GM23248 (cell line): Measurements from ENCODE around the gene PRR33. TPM values are rescaled to one million over a fixed set of nuclear protein-coding genes. Genes with fewer than 3 reads are reported as not detected.

Source experiments
- DNase-seq: peaks from one replicate; pipeline ENCODE4 v3.0.0-alpha.2; 2015
- H2AFZ ChIP-seq: fragments of 200-600 bp; sonication (generic); 2 replicates; pipeline ENCODE4 v1.6.1; 2016; ENCODE audit warnings: antibody characterized with exemption
- H3F3A ChIP-seq: fragments of 200-600 bp; sonication (generic); 2 replicates; pipeline ENCODE4 v1.6.1; 2016; ENCODE audit warnings: mild to moderate bottlenecking, antibody characterized with exemption, mixed run types; ENCODE audit not compliant: insufficient read depth
- H3K27ac ChIP-seq: fragments of 200-600 bp; sonication (generic); 2 replicates; pipeline ENCODE4 v1.5.1; 2016; ENCODE audit warnings: mild to moderate bottlenecking
- H3K27me3 ChIP-seq: fragments of 200-600 bp; sonication (generic); replicated peaks from 2 replicates; pipeline ENCODE4 v1.6.1; 2016; ENCODE audit warnings: mild to moderate bottlenecking; ENCODE audit not compliant: insufficient read depth
- H3K36me3 ChIP-seq: fragments of 200-600 bp; sonication (generic); 2 replicates; pipeline ENCODE4 v1.6.1; 2016; ENCODE audit warnings: low read depth, mild to moderate bottlenecking
- H3K4me1 ChIP-seq: fragments of 200-600 bp; sonication (generic); 2 replicates; pipeline ENCODE4 v1.6.1; 2016; ENCODE audit warnings: mild to moderate bottlenecking; ENCODE audit not compliant: insufficient read depth
- H3K4me2 ChIP-seq: fragments of 200-600 bp; sonication (generic); one replicate; pipeline ENCODE4 v1.6.1; 2016; ENCODE audit warnings: mild to moderate bottlenecking; ENCODE audit not compliant: unreplicated experiment
- H3K4me3 ChIP-seq: fragments of 200-600 bp; sonication (generic); 2 replicates; pipeline ENCODE4 v1.5.1; 2016; ENCODE audit warnings: mild to moderate bottlenecking
- H3K79me2 ChIP-seq: fragments of 200-600 bp; sonication (generic); 2 replicates; pipeline ENCODE4 v1.6.1; 2016; ENCODE audit warnings: mild to moderate bottlenecking; ENCODE audit not compliant: insufficient read depth
- H3K9ac ChIP-seq: fragments of 200-600 bp; sonication (generic); 2 replicates; pipeline ENCODE4 v1.6.1; 2016; ENCODE audit warnings: mild to moderate bottlenecking
- H3K9me2 ChIP-seq: fragments of 200-600 bp; sonication (generic); 2 replicates; pipeline ENCODE4 v1.6.1; 2016; ENCODE audit warnings: mixed run types, mild to moderate bottlenecking, moderate library complexity; ENCODE audit not compliant: insufficient read depth
- H3K9me3 ChIP-seq: fragments of 200-600 bp; sonication (generic); one replicate; pipeline ENCODE4 v1.6.1; 2017; ENCODE audit warnings: low read depth
- H4K20me1 ChIP-seq: fragments of 200-600 bp; sonication (generic); 2 replicates; pipeline ENCODE4 v1.6.0; 2016; ENCODE audit not compliant: insufficient read depth
- EZH2 ChIP-seq: fragments of 200-600 bp; sonication (generic); IDR thresholded peaks from 2 replicates; pipeline ENCODE4 v1.6.1; 2018; ENCODE audit warnings: antibody characterized with exemption, mild to moderate bottlenecking; ENCODE audit not compliant: insufficient read depth, poor library complexity, severe bottlenecking
- EZH2phosphoT487 ChIP-seq: fragments of 200-600 bp; sonication (generic); IDR thresholded peaks from 2 replicates; pipeline ENCODE4 v1.6.1; 2018; ENCODE audit warnings: antibody characterized with exemption, moderate library complexity, mild to moderate bottlenecking, low read depth; ENCODE audit not compliant: insufficient read depth
- WGBS, 2 experiments: methylation state at CpG; one replicate each; pipeline ENCODE4 v1.1.6; 2015 to 2017; ENCODE audit warnings: low lambda C conversion rate in 2 of 2, low coverage in 1 of 2; ENCODE audit errors: missing lambda C conversion rate in 2 of 2; 5-methylcytosine and 5-hydroxymethylcytosine counted together
- in situ Hi-C: fragments of 300-500 bp; cut with MboI; formaldehyde crosslinking; loops from 2 replicates; pipeline ENCODE4 v1.15.0; 2020
- polyA plus RNA-seq: library from polyadenylated mRNA; unstranded; fragments of >200 nt; fragmentation: Nextera tagmentation; extraction: Ambion mirVana; gene quantifications from 2 replicates; pipeline ENCODE4 v1.2.1, GENCODE V29; 2016
- total RNA-seq: library from RNA; depleted of rRNA; stranded (reverse); fragments of >200 nt; shearing (Covaris generic); gene quantifications from 2 replicates; pipeline ENCODE4 v1.2.3, GENCODE V29; 2014

Gene PRR33
- total and polyA plus RNA-seq, 2 experiments from 2014 or later: not detected

DNA sequence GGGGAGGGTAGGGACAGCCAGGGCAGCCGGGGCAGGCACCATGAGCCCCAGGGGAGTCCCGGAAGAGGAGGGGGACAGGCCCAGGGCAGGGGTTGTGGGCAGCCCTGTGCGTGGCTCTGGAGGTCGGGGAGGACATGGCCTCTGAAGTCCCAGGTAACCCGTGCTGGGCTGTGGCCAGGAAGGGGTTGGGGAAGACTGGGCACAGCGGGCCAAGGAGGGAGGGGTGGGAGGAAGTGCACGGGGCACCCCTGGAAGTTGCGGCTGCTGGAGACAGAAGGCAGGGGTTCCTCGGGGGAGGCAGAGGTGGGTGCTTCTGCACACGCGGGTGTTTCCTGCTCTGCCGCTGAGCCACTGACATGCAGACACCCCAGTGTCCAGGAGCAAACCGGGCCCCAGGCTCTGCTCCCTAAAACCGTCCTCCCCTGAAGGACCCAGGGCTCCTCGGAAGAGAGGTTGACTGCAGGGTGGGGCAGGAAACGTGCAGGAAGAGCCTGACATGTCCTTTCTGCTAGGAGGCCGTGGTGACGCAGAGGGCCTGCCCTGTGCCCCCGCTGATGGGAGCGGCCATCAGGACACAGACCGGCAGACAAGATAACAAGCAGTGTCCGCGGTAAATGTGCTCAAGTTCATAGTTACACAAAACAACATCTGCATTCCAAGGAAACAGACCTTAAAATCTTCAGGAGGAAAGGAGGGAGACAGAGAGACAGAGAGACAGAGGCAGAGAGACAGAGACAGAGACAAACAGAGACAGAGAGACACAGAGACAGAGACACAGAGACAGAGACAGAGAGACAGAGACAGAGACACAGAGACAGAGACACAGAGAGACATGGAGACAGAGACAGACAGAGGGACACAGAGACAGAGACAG is 47.2 kb downstream of the PRR33 start:
- no peaks in the 10 kb centered on the region for H3K9me2 ChIP-seq
- no peak overlapping the region for H3K27ac ChIP-seq
- in situ Hi-C loops: no loop called here
- H3K27me3 ChIP-seq: no peaks in the 10 kb centered on the region; the same call in 1 of the 2 replicates
- H3K79me2 ChIP-seq: no peaks in the 10 kb centered on the region
- no peaks in the 10 kb centered on the region for H3K36me3 ChIP-seq
- DNase-seq: no peak
- H3K4me1 ChIP-seq: no peaks in the 10 kb centered on the region
- no peaks in the 10 kb centered on the region for H3K9me3 ChIP-seq
- no peaks in the 10 kb centered on the region for H3F3A ChIP-seq
- no peak overlapping the region for H3K4me3 ChIP-seq
- 56 to 61% methylated on average over 18 to 23 of the region's 23 CpGs for WGBS, 2 experiments
- H3K4me2 ChIP-seq: no peak overlapping the region
- no peak overlapping the region for H2AFZ ChIP-seq
- no peaks in the 10 kb centered on the region for H4K20me1 ChIP-seq
- TF ChIP-seq EZH2phosphoT487 (no peak), EZH2 (no peak)
- no peak overlapping the region for H3K9ac ChIP-seq

DNA sequence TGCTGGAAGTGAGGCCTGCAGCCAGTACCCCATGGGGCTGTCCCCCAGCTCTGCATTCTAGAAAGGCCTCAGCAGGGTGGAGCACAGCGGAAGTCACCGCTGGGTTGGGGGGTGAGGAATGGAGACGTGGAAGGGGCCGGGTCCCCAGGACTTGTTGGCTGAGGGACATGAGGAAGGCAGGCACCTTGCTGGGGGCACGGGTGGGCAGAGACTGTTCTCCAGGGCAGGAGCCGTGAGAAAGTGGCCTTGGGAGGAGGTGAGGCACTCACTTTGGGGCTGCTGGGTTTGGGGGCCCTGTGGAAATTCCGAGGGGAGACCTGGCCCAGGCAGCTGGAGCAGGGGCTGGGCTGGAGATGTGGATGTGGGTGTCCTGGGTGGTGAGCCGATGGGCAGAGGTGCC is 47.9 kb downstream of the PRR33 start:
- no peaks in the 10 kb centered on the region for H3F3A ChIP-seq
- H3K9me3 ChIP-seq: no peaks in the 10 kb centered on the region
- H3K9me2 ChIP-seq: no peaks in the 10 kb centered on the region
- DNase-seq: no peak
- H4K20me1 ChIP-seq: no peaks in the 10 kb centered on the region
- no peaks in the 10 kb centered on the region; the same call in 1 of the 2 replicates for H3K27me3 ChIP-seq
- in situ Hi-C loops: no loop called here
- H3K36me3 ChIP-seq: no peaks in the 10 kb centered on the region
- 61 to 69% methylated on average over 7 to 8 of the region's 8 CpGs for WGBS, 2 experiments
- H3K4me1 ChIP-seq: no peaks in the 10 kb centered on the region
- H3K9ac ChIP-seq: no peak overlapping the region
- TF ChIP-seq EZH2 (no peak), EZH2phosphoT487 (no peak)
- no peak overlapping the region for H3K4me2 ChIP-seq
- H3K4me3 ChIP-seq: no peak overlapping the region
- H3K27ac ChIP-seq: no peak overlapping the region
- no peaks in the 10 kb centered on the region for H3K79me2 ChIP-seq
- no peak overlapping the region for H2AFZ ChIP-seq

DNA sequence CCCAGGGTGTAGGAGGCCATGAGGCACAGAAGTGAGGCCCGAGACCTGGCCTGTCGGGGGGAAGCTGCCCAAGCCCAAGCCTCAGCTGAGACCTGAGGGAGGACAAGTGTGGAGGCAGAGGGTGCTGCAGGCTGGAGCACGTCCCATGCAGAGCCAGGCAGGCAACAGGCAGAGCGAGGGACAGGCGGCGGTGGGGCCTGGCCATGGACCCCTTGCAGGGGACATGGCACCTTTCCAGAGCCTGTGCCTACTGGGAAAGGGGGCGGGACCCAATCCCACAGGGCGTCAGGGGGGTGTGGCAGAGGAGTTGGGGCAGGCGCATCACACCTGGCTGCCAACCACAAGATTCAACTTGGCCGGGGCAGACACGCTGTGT is 48.6 kb downstream of the PRR33 start:
- H3K9me3 ChIP-seq: no peaks in the 10 kb centered on the region
- H3K9me2 ChIP-seq: no peaks in the 10 kb centered on the region
- no peak overlapping the region for H3K4me2 ChIP-seq
- H3K27me3 ChIP-seq: no peaks in the 10 kb centered on the region; the same call in 1 of the 2 replicates
- no peak for DNase-seq
- H3K4me1 ChIP-seq: no peaks in the 10 kb centered on the region
- TF ChIP-seq EZH2phosphoT487 (no peak), EZH2 (no peak)
- H4K20me1 ChIP-seq: no peaks in the 10 kb centered on the region
- in situ Hi-C loops: no loop called here
- no peak overlapping the region for H3K27ac ChIP-seq
- H3K9ac ChIP-seq: no peak overlapping the region
- WGBS, 2 experiments: 42 to 53% methylated on average over 5 to 11 of the region's 11 CpGs
- no peaks in the 10 kb centered on the region for H3K36me3 ChIP-seq
- H2AFZ ChIP-seq: no peak overlapping the region
- no peaks in the 10 kb centered on the region for H3K79me2 ChIP-seq
- no peak overlapping the region for H3K4me3 ChIP-seq
- H3F3A ChIP-seq: no peaks in the 10 kb centered on the region

- Histone ChIP-seq H3F3A (no peaks in the 10 kb centered on the region), H2AFZ (no peak overlapping the region), H3K27me3 (no peaks in the 10 kb centered on the region; the same call in 1 of the 2 replicates), H3K4me2 (no peak overlapping the region), H3K9ac (no peak overlapping the region), H4K20me1 (no peaks in the 10 kb centered on the region), H3K9me2 (no peaks in the 10 kb centered on the region), H3K79me2 (no peaks in the 10 kb centered on the region), H3K27ac (no peak overlapping the region), H3K4me1 (no peaks in the 10 kb centered on the region), H3K36me3 (no peaks in the 10 kb centered on the region), H3K9me3 (no peaks in the 10 kb centered on the region), H3K4me3 (no peak overlapping the region)
- WGBS, 2 experiments: 65 to 66% methylated on average over 20 to 24 of the region's 29 CpGs
- no peak for DNase-seq
- in situ Hi-C loops: no loop called here
- no peak for TF ChIP-seq EZH2phosphoT487
- TF ChIP-seq EZH2: no peak
Observed at GRCh38 chr11:1842149-1843097, 49.3 kb downstream of the PRR33 start.
